GM18498 (cell line): ENCODE results near the gene GPD2.
A peak's percentile ranks its signal among the peaks of the same experiment; 100 is the strongest.

Source experiments
- ATAC-seq: cut with Tn5 transposase; IDR thresholded peaks from one replicate; pipeline ENCODE4 v1.9.1; 2021; ENCODE audit warnings: mild to moderate bottlenecking, moderate library complexity; ENCODE audit not compliant: unreplicated experiment

Gene GPD2

GRCh38 chr2:156435396-156435717, 822 bp upstream of the GPD2 start:
- no peak for ATAC-seq

DNA sequence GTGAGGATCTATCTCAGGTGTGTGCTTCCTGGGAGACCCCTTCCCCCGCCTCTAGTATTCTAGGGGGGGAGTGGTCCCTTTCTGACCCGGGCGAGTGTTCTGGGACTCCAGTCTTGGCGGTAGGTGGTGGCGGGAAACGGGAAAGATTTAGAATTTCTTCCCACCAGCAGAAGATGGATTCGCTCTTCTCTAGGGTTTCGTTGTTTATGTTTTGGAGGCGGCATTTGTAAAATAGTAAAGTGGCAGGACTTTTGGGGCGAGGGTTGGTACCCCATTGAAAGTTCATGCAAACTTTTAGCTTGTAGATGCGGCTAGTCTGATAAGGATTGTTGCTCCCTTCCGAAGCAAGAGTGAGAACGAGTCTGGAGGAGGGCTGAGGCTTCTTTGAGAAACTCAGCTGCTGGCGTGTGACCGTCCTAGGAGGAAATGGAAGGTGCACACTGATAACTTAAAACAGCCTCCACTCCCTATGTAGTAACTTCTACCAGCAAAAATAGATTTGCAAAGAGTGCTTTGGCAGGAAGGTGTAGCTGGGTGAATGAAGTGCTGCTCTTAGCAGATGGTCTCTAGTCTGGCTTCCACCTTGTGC, 412 bp downstream of the GPD2 start:
- ATAC-seq: peak; percentile 52

- peak; percentile 17 for ATAC-seq
Measured at GRCh38 chr2:156437272-156437930, 1.2 kb downstream of the GPD2 start.

DNA sequence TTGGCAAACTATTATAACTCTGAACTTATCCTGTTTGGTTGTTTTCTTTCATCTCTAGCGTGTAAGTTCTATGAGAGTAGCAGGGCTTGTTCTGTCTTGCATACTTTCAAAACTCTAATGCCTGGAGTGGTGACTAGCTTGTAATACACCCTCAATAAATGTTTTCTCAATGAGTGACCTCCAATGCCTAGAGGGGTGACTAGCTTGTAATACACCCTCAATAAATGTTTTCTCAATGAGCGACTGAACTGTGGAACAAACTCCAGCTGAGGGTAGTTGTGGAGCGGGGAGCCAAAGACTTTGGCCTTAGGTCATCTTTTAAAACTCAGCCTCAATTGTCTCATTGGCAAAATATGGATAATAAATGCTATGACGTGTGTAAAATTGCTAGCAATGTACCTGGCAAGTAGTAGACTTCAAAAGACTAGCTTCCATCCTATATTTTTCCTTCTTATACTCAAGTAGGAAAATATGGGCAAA, 1.8 kb downstream of the GPD2 start:
- no peak for ATAC-seq

GRCh38 chr2:156443089-156443488, 6.9 kb downstream of the GPD2 start:
- no peak for ATAC-seq

- ATAC-seq: peak; percentile 79
Measured at GRCh38 chr2:156445296-156446220, 9.4 kb downstream of the GPD2 start.

DNA sequence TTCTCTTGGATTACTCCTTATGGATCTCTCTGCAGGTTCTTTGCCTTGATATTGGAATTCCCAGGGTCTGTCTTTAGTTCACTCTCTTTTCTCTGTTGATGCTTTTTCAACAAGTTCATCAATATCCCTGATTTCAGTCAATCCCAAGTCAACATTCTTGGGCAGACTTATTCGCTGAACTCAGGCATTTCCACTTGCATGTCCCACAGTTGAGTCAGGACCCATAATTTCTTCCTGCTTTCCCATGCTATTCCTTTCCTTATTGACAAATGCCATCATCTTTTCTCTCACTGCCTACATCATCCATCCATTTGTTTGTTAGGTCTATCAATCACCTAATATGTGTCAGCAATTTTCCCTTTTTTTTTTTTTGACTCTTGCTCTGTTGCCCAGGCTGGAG, 11.6 kb downstream of the GPD2 start:
- ATAC-seq: no peak

DNA sequence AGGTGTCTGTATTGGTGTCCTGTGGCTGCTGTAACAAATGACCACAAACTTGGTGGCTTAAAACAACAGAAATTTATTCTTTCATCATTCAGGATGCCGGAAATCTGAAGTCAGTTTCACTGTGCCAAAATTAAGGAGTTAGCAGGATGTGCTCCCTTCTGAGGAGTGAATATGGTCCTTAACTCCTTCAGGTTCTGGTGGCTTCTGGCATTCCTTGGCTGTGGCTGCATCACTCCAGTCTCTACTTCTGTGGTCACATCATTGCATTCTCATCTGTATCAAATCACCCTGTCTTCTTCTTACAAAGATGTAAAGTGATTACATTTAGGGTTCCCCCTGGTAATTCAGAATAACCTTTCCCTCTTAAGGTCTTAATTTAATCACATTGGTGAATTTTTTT, 12.6 kb downstream of the GPD2 start:
- no peak for ATAC-seq

- no peak for ATAC-seq
Measured at GRCh38 chr2:156452971-156453370, 16.8 kb downstream of the GPD2 start.

- ATAC-seq: peak; percentile 44
Measured at GRCh38 chr2:156455361-156455975, 19.3 kb downstream of the GPD2 start.

GRCh38 chr2:156456616-156457015, 20.4 kb downstream of the GPD2 start:
- peak; percentile 80 for ATAC-seq

- no peak for ATAC-seq
Measured at GRCh38 chr2:156457523-156458517, 21.6 kb downstream of the GPD2 start.

DNA sequence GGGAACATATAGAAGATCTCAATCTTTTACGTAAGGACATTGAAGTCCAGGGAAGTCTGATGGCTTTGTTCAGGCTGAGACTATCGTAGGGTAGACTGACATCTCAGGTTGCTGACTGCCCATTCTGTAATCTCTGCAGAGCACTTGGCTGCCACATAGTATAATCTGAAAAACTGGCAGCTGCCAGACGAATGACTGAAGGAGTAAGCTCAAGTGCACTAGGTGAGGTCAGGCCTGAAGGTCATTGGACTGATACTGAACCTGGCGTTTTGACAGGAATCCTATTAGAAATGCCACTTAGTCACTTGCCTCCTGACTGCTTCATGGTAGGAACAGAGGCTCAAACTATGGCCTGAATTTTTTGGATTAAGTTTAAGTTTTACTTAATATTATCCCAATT, 23.5 kb downstream of the GPD2 start:
- no peak for ATAC-seq

DNA sequence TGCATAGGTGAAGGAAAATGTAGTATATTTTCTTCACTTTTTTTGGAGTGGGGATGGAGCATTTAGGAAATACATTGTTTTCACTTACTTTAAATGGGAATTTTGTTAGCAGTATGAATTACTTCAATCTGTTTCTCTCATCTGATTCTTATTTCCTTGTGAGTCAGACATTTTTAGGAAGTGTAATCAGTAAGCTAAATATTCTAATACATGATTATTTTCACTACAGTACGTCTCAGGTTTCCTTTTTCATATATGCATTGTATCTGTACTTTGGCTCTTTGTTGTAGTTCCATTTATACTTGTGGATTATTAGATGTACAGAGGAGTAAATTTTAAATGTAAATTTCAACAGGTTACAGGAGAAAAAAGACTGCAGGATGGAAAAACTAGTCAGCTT, 27.9 kb downstream of the GPD2 start:
- ATAC-seq: no peak

DNA sequence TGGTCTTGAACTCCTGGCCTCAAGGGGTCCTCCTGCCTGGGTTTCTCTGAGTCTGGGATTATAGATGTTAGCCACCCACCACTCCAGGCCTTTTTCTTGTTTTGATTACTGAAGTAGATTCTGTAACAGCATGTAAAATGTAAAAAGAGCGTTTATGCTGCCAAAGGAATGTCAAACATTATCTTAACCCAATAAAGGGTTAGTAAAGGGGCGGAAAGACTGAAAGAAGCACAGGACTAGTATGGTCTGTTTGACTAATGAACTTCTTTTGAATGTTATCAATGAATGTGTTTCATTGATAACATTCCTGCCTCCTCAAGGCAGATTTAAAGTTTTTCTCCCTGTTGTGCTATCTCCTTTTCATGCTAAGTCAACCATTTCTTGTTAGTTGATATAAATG, 29.4 kb downstream of the GPD2 start:
- no peak for ATAC-seq

DNA sequence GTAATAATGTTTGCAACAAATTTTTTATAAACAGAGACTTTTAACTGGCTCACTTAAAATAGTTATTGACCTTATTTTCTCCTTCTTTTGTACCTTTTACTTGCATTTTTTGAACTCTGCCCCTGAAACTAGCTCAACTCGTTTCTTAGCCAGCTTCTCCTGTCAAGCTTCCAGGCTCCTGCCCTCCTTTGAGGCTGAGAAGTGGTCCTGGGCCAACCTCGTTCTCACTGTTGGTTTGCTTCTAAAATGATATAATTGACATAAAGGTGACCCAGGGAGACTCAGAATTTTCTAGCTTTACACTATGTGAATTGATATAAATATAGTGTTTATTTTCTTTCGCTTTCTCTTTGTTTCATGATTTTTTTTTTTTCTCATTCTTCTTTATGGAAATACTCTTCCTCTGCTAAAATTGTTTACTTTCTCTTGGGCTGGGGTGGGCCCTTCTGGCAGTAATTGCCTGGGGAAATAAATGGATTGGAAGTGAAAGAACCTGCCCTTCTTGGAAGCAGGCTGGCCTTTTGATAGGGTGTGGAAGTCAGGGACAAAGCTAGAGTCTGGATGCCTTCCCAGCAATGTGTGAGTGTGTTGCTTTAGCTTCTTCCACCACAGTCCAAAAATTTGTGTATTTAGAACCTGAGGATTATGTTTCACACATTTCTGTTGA, 30.7 kb downstream of the GPD2 start:
- no peak for ATAC-seq

DNA sequence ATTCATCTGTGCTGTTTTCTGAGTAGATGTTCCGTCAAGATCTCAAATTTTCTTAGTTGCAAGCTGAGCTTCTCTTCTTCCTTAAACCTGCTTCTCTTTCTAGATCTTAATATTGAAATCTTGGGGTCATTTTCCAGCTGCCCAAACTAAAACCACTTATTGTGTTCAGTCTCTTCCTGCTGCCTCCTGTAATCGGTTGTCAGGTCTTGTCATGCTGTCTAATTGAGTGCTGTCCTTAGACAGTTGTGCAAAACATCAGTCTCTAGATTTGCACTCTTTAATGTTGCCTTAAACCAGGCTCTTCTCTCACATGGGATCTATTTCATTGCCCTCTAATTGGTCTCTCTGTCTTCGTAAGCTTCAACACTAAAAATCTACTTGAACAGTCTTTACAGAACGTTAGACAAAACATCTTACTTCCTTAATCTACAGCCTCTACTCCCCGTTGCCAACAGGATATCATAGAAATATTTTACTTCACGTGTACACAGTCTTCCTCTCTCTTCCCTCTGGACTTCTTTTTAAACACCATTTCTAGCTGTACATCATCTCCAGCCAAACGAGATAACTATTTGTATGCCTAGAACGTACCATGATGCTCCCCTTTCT, 34.9 kb downstream of the GPD2 start:
- ATAC-seq: peak; percentile 39

GRCh38 chr2:156471762-156472161, 35.6 kb downstream of the GPD2 start:
- ATAC-seq: no peak

DNA sequence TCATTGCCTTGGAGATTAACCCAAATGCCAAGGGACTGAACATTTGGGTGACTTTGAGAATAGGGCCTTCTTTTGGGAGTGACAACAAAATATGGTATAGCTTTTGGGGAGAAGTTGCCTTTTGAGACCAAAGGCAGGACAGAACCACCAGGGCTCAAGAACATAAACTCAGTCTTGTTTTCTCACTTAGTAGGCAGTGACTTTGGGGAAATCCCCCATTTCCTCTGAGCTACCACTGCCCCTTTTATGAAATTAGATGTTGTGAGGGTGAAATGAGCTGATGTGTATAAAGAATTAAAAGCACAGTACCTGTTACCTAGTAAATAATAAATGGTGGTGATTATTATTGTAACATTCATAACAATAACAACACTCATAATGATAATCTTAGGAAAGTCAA, 36.5 kb downstream of the GPD2 start:
- ATAC-seq: peak; percentile 55
